Hair follicle dermal papilla cell (primary cell): ENCODE data around the gene SLC37A3. TPM values are rescaled to one million over a fixed set of nuclear protein-coding genes. Genes with fewer than 3 reads are reported as not detected.

Experiments
- small RNA-seq: library from RNA; depleted of rRNA; stranded (forward); fragments of <200 nt; gene quantifications from one replicate; pipeline ENCODE3, GENCODE V24; 2012
- total RNA-seq: library from RNA; depleted of rRNA; stranded (reverse); fragments of >200 nt; gene quantifications from 2 replicates; pipeline ENCODE4 v1.2.3, GENCODE V29; 2012

The SLC37A3 gene
- total RNA-seq = 64.1 and 79.8 TPM in 2 replicates

GRCh38 chr7:140397784-140398750, at the start of gene SLC37A3:
Gene SLC37A3, minus strand, starts transcription at chr7:140398530. Its CDS starts 16,004 bp downstream, at chr7:140382526.

GRCh38 chr7:140403878-140404564, 5.7 kb upstream of the SLC37A3 start, which contains the start of gene RAB19:
Gene RAB19, plus strand, starts transcription at chr7:140404058. Its CDS starts 3,589 bp downstream, at chr7:140407647.

Small RNAs within 50 kb of the gene (small RNA-seq; reads per million reads assigned to genes)
- not detected for gene RNA5SP247
- 108 reads per million, percentile 98 among the genes with 10 or more reads in this experiment for gene RNA5SP248

Other genes starting within 250 kb of the SLC37A3 start
- 4.4 and 7.6 TPM in 2 replicates for gene KDM7A, start 221.5 kb downstream of the SLC37A3 start, total RNA-seq
- not detected in 2 replicates for gene RAB19, start 5.5 kb upstream of the SLC37A3 start, total RNA-seq
- 50.8 and 60.4 TPM in 2 replicates for gene MKRN1, start 81.0 kb upstream of the SLC37A3 start, total RNA-seq
- gene DENND2A, start 242.3 kb upstream of the SLC37A3 start, total RNA-seq = 61.8 and 71.0 TPM in 2 replicates